GM18951 (cell line): ENCODE data around the gene GABBR2.

Experiments
- POLR2A ChIP-seq: IDR thresholded peaks from 4 replicates; pipeline ENCODE4 v1.6.1; 2011; ENCODE audit warnings: mild to moderate bottlenecking; ENCODE audit not compliant: insufficient read length, insufficient read depth; ENCODE audit errors: extremely low read depth
- in situ Hi-C: fragments of 300-500 bp; cut with MboI; formaldehyde crosslinking; loops from one replicate; pipeline ENCODE4 v1.12.0; 2022; ENCODE audit warnings: low sequenced_read_pairs, mixed read lengths, inconsistent platforms; ENCODE audit not compliant: unreplicated experiment

The GABBR2 gene

GRCh38 chr9:98327249-98327561 is 381.5 kb downstream of the GABBR2 start:
- TF ChIP-seq POLR2A = no peak
- in situ Hi-C loops = no loop called here

GRCh38 chr9:98326459-98327248 is 382.1 kb downstream of the GABBR2 start:
- TF ChIP-seq POLR2A = no peak
- in situ Hi-C loops = no loop called here

- in situ Hi-C loops = loop anchor here (25.0 kb wide), 1 partner anchor 462 kb away; the partner anchor contains the start of gene ANKS6
- TF ChIP-seq POLR2A = no peak
Observed at GRCh38 chr9:98324801-98325200, 383.9 kb downstream of the GABBR2 start.

- in situ Hi-C loops = loop anchor here (25.0 kb wide), 1 partner anchor 464 kb away; the partner anchor contains the start of gene ANKS6
Observed at GRCh38 chr9:98323831-98324135, 385.0 kb downstream of the GABBR2 start.

GRCh38 chr9:98323051-98323830 is 385.5 kb downstream of the GABBR2 start:
- TF ChIP-seq POLR2A = no peak
- in situ Hi-C loops = loop anchor here (25.0 kb wide), 1 partner anchor 464 kb away; the partner anchor contains the start of gene ANKS6

More at GRCh38 chr9:98323831-98324135, 385.0 kb downstream of the GABBR2 start:
- TF ChIP-seq POLR2A = no peak

- in situ Hi-C loops = loop anchor here (25.0 kb wide), 1 partner anchor 466 kb away; the partner anchor contains the start of gene ANKS6
- no peak for TF ChIP-seq POLR2A
Observed at GRCh38 chr9:98321269-98321668, 387.5 kb downstream of the GABBR2 start.

- in situ Hi-C loops = loop anchor here (25.0 kb wide), 1 partner anchor 468 kb away; the partner anchor contains the start of gene ANKS6
- TF ChIP-seq POLR2A = no peak
Observed at GRCh38 chr9:98318834-98319478, 389.8 kb downstream of the GABBR2 start.

- in situ Hi-C loops = loop anchor here (25.0 kb wide), 1 partner anchor 469 kb away; the partner anchor contains the start of gene ANKS6
- no peak for TF ChIP-seq POLR2A
Observed at GRCh38 chr9:98318041-98318790, 390.5 kb downstream of the GABBR2 start.

- TF ChIP-seq POLR2A = no peak
- in situ Hi-C loops = loop anchor here (25.0 kb wide), 1 partner anchor 470 kb away; the partner anchor contains the start of gene ANKS6
Observed at GRCh38 chr9:98317134-98317857, 391.4 kb downstream of the GABBR2 start.

GRCh38 chr9:98316445-98317133 is 392.1 kb downstream of the GABBR2 start:
- in situ Hi-C loops = loop anchor here (25.0 kb wide), 1 partner anchor 471 kb away; the partner anchor contains the start of gene ANKS6

GRCh38 chr9:98315551-98316060 is 393.1 kb downstream of the GABBR2 start:
- in situ Hi-C loops = loop anchor here (25.0 kb wide), 1 partner anchor 472 kb away; the partner anchor contains the start of gene ANKS6

More at GRCh38 chr9:98316445-98317133, 392.1 kb downstream of the GABBR2 start:
- TF ChIP-seq POLR2A = no peak

More at GRCh38 chr9:98315551-98316060, 393.1 kb downstream of the GABBR2 start:
- no peak for TF ChIP-seq POLR2A
